Stimulated activated CD8-positive, alpha-beta memory T cell treated with anti-CD3 and anti-CD28 coated beads, Interleukin-7, amount 100 ng/mL, for 4 hours (primary cell): ENCODE measurements around the gene MTMR1.

Experiments used
- DNase-seq, 2 donors: peaks; one replicate each; pipeline ENCODE4 v3.0.0-alpha.2; 2020; ENCODE audit warnings: low read depth in 2 of 2

The MTMR1 gene

DNA sequence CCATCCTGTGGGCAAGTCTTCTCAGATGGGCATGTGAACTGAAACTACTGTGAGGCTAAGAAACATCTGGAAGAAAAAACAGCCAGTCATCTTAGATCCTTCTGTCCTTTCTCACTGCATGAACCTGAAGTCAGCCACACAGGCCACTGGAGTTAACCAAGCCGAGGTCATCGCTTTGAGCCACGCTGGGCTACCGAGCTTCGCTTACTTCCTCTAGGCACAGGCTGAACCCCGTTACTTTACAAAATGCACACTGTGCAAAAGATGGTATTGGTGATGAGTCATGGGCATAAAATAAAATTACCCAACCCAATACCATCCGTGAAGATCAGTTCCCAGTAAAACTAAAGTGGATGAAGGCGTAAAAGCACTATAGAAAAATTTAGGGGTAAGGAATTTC lies 86.2 kb downstream of the MTMR1 start:
- DNase-seq = no peak

GRCh38 chrX:150781677-150782076 lies 88.5 kb downstream of the MTMR1 start:
- no peak for DNase-seq

GRCh38 chrX:150790021-150790420 lies 96.8 kb downstream of the MTMR1 start:
- no peak for DNase-seq

DNA sequence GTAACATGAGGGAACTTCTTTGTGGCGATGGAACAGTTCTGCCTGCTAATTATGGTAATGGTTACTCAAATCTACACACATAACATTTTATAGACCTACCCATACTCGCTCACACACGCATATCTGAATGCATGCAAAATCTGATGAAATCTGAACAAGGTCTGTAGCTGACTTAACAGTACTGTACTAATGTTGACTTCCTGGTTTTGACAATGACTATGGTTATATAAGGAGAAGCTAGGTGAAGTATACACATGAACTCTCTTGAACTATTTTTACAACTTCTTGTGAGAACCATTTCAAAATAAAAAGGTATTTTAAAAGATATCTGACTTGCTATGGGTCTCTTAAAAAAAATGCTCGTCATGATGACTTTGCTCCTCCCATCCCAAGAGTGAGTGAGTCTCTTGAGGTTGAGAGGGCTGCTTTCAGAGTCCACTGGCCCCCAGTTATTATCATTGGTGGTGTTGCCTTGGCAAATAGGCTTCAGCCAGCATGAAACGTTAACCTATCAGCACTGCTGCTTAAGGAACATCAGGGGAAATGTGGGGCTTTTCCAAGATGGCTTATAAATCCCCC lies 99.8 kb downstream of the MTMR1 start:
- DNase-seq = no peak

DNA sequence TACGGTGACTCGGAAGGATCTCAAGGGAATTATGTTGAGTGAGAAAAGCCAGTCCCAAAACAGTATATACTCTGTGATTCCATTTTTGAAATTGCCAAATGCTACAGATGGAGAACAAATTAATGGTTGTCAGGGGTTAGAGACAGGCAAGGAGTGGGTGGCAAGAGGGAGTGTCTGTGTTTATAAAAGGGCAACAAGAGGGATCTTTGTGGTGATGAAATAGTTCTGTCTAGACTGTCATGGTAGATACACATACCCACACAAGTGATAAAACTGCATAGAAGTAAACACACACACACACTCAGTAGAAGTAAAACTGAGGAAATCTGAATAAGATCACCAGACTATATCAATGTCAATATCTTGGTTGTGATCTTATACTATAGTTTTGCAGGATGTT lies 112.5 kb downstream of the MTMR1 start:
- DNase-seq = no peak

DNA sequence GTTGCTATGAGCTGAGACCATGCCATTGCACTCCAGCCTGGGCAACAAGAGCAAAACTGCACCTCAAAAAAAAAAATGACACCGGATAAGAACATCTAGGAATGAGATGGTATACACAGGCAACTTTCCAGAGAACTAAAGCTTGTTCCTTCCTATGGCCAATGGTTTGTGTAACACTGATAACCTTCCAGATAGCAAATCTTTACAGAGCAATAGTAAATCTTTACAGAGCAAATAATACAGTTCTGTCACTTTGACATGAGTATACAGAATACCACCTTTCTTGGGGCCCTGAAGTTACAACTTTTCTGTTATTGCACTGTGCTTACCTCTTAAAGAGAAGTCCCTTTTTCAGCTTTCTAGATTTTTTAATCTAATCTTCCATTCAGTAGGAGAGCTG lies 113.6 kb downstream of the MTMR1 start:
- DNase-seq = no peak

DNA sequence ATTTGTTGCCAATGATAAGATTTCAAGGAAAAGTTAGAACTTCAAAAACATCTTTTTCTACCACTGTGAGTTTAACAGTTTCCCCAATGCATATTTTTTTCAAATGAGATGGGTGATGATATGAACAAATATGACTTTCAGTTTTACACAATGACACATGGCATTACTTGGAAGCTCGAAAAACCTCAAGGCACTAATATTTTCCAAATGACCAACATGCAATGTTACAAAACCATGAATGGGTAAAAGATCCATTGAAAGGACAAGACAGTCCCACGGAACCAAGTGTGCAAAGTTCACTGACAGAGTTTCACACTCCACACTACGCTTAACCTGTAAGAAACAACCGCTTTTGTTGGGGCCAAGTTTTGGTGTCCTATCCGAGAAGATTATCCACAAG lies 120.7 kb downstream of the MTMR1 start:
- no peak for DNase-seq
